SH-SY5Y (cell line): Measurements from ENCODE around the gene ZNF148.

Source experiments
- GATA2 ChIP-seq: IDR thresholded peaks from 2 replicates; pipeline ENCODE4 v1.6.1; 2011; ENCODE audit warnings: mild to moderate bottlenecking, low read depth, low read length
- GATA3 ChIP-seq: IDR thresholded peaks from 2 replicates; pipeline ENCODE4 v1.6.1; 2011; ENCODE audit warnings: low read depth, mild to moderate bottlenecking, low read length, moderate library complexity

DNA sequence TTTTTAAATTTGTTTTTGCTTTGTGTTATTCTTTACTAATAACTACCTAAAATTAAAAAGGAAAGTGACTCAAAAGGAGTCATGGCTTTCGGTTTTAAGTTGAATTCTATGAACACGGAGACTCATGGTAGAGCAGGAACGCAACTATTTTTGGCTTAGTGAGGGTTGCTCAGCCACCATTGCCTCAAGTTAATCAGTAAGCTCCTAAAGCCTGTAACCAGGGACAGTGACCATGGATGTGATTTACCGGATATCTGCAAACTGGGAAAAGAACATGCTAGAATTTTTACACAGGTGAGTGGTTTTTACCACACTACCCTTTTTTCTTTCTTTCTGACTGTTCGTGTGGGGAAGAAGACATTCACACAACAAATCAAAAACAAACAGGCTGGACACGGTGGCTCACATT, 174.4 kb downstream of the ZNF148 start:
- TF ChIP-seq GATA3 (no peak), GATA2 (no peak)
